ENCODE data around the gene KLHL9. TPM values are rescaled to one million over a fixed set of nuclear protein-coding genes. Genes with fewer than 3 reads are reported as not detected.
"Not testable (repeated sequence)": the region's sequence is repeated elsewhere in the genome, so short reads cannot be mapped to it uniquely, and the experiment has no call there.

KLHL9 gene
- not detected in 2 replicates for total RNA-seq (2014; rRNA removed; shearing (Covaris generic))

- no peak for DNase-seq (ENCODE audit: low read depth)
Measured at GRCh38 chr9:21334701-21335632, at the start of gene KLHL9. TSS of gene KLHL9 (minus strand) at chr9:21335404. CDS start at chr9:21334859, 545 bp downstream.

- no peak for DNase-seq (ENCODE audit: low read depth)
Measured at GRCh38 chr9:21383627-21384026, 48.4 kb upstream of the KLHL9 start.

GRCh38 chr9:21381448-21382339, 46.5 kb upstream of the KLHL9 start:
- DNase-seq (ENCODE audit: low read depth): no peak

GRCh38 chr9:21371467-21371866, 36.3 kb upstream of the KLHL9 start:
- not testable (repeated sequence) for DNase-seq (ENCODE audit: low read depth)

GRCh38 chr9:21367957-21368356, 32.8 kb upstream of the KLHL9 start, which contains the start of gene IFNA13:
TSS of gene IFNA13 (minus strand) at chr9:21368057. CDS start at chr9:21368010, 47 bp downstream.
- no peak for DNase-seq (ENCODE audit: low read depth)

- DNase-seq (ENCODE audit: low read depth): not testable (repeated sequence)
Measured at GRCh38 chr9:21367169-21367568, 32.0 kb upstream of the KLHL9 start.

- no peak for DNase-seq (ENCODE audit: low read depth)
Measured at GRCh38 chr9:21362287-21362686, 27.1 kb upstream of the KLHL9 start.

GRCh38 chr9:21357479-21358460, 22.6 kb upstream of the KLHL9 start:
- DNase-seq (ENCODE audit: low read depth): no peak

- no peak for DNase-seq (ENCODE audit: low read depth)
Measured at GRCh38 chr9:21350787-21351186, 15.6 kb upstream of the KLHL9 start, which contains the start of gene IFNA6. TSS of gene IFNA6 (minus strand) at chr9:21350887. CDS start at chr9:21350887, 0 bp downstream.

- no peak for DNase-seq (ENCODE audit: low read depth)
Measured at GRCh38 chr9:21348430-21348970, 13.3 kb upstream of the KLHL9 start.

GRCh38 chr9:21340735-21341134, 5.5 kb upstream of the KLHL9 start:
- no peak for DNase-seq (ENCODE audit: low read depth)

- no peak for DNase-seq (ENCODE audit: low read depth)
Measured at GRCh38 chr9:21336457-21336856, 1.3 kb upstream of the KLHL9 start.

- DNase-seq (ENCODE audit: low read depth): no peak
Measured at GRCh38 chr9:21333226-21333625, 2.0 kb downstream of the KLHL9 start.

- DNase-seq (ENCODE audit: low read depth): no peak
Measured at GRCh38 chr9:21331676-21332402, 3.4 kb downstream of the KLHL9 start.

- no peak for DNase-seq (ENCODE audit: low read depth)
Measured at GRCh38 chr9:21326526-21327139, 8.6 kb downstream of the KLHL9 start.

GRCh38 chr9:21324047-21324446, 11.2 kb downstream of the KLHL9 start:
- no peak for DNase-seq (ENCODE audit: low read depth)

- DNase-seq (ENCODE audit: low read depth): no peak
Measured at GRCh38 chr9:21322911-21323461, 12.2 kb downstream of the KLHL9 start.

- no peak for DNase-seq (ENCODE audit: low read depth)
Measured at GRCh38 chr9:21320465-21320864, 14.7 kb downstream of the KLHL9 start.
